Gastroesophageal sphincter (tissue), 3 donors: ENCODE data around the gene DDAH2.

Experiments
- CTCF ChIP-seq, 4 experiments: fragments of 200-600 bp in 2 of 4; fragments of 450-650 bp in 2 of 4; sonication (generic) in 1 of 4; IDR thresholded peaks; one replicate each; pipeline ENCODE4 v1.5.1; 2017 to 2019; ENCODE audit warnings: antibody characterized with exemption in 4 of 4, mild to moderate bottlenecking in 2 of 4, moderate library complexity in 2 of 4
- EP300 ChIP-seq: sonication (generic); formaldehyde crosslinking; IDR thresholded peaks from one replicate; pipeline ENCODE4 v1.6.1; 2017; ENCODE audit warnings: antibody characterized with exemption, mild to moderate bottlenecking
- POLR2A ChIP-seq, 2 donors: fragments of 450-650 bp; IDR thresholded peaks; one replicate each; pipeline ENCODE4 v1.6.1; 2017; ENCODE audit warnings: antibody characterized with exemption in 2 of 2, mild to moderate bottlenecking in 2 of 2, moderate library complexity in 1 of 2
- POLR2AphosphoS5 ChIP-seq: sonication (generic); formaldehyde crosslinking; IDR thresholded peaks from one replicate; pipeline ENCODE4 v1.6.1; 2017; ENCODE audit warnings: antibody characterized with exemption

GRCh38 chr6:31720196-31720770 is 8.8 kb downstream of the DDAH2 start:
- TF ChIP-seq CTCF (IDR thresholded peaks at IDR 0.05) (no peak), EP300 (no peak), POLR2A (IDR thresholded peaks at IDR 0.05) (no peak), POLR2AphosphoS5 (no peak)
